ENCODE measurements around the gene GFI1B.
A peak's percentile ranks its signal among the peaks of the same experiment; 100 is the strongest.
"Not testable (repeated sequence)": the region's sequence is repeated elsewhere in the genome, so short reads cannot be mapped to it uniquely, and the experiment has no call there.

The GFI1B gene

DNA sequence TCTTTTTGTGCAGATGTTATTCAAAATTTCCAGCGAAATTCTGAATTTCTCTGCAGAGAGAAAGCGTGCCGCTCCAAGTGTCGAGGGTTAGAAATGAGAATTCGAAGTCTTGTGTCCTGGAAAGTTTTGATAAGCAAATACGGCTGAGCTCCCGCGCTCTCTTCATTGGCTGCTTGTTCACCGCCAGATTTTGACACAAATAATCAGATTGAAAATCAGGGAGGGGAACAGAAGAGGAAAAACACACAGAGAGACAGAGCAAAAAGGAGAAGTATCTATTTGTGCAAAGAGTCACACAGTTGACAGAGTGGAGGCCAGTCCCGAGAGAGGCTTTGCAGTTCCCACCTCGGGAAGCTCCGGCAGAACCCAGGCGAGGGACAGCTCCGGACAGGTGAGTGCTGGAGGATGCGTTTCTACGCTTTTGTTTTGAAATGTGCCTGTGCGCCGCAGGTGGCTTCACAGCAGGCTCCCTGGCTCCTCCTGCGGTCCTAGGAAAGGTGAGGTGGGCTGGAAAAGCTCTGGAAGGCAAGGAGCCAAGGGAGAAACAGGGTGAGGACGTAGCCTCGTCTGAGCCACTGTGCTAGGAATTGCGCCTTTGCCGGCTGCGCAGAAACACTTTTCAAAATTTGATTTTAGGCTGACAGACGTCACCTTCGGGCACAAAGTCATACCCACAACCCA lies at the start of gene GFI1B:
TSS of gene GFI1B (plus strand) at position 244 of the 681 bp plus-strand sequence. CDS start 7,985 bp downstream, outside the sequence.
- DNase-seq: no peak

DNA sequence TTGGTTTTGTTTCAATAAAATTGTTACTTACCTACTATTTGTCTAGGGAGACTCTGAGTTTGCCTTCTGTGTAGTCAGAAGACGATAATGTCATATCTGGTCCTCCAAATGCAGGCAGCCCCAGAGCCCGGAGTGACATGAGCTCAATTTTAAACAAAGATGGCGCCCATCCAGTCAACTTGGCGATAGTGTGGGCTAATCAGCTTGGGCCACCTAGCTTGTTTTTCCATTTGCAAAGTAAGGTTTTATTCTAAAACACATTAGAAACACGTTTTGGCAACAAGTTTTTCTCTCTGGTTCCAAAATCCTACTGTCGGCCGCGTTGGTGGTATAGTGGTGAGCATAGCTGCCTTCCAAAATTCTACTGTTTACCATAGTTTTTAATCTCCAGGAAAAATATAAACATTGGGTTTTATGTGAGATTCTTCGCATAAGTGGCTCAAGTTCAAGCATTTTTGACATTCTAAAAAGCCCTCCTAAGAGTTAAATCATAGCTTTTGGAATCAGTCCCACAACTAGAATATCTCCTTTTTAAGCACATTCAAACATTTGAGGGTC lies 47.2 kb upstream of the GFI1B start:
- DNase-seq: no peak

DNA sequence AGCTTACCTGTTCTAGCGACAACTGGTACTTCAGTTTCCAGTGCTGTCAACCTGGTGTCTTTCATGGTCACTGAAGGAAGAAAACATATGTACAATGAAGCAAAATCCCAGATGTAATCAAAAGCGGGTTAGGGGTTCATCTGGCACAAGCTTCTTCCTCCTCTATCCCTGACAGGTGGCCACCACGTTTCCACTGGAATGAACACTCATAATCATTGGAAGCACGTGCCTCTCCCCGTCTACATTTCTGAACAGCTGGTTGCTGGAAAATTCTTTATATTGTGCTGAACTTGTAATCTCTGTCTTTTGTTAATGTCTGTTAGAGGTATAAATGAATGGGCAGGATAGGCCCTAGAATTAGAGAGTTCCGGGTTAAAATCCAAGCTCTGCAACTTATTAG lies 43.5 kb upstream of the GFI1B start:
- no peak for DNase-seq

DNA sequence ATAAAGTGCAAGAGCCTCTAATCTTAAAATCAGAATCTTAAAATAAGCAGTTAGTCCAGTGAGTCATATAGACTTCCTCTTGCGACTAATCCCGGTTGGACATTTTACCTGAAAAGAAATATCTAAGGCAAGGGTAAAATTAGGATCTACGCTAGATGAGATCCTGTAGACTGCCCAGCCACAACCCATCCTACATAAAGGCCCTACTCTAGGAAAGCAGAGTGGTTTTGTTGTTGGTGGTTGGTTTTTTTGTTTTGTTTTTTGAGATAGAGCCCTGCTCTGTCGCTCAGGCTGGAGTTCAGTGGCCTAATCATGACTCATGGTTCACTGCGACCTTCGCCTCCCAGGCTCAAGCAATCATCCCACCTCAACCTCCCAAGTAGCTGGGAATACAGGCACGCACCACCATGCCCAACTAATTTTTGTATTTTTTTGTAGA lies 41.0 kb upstream of the GFI1B start:
- DNase-seq: no peak

DNA sequence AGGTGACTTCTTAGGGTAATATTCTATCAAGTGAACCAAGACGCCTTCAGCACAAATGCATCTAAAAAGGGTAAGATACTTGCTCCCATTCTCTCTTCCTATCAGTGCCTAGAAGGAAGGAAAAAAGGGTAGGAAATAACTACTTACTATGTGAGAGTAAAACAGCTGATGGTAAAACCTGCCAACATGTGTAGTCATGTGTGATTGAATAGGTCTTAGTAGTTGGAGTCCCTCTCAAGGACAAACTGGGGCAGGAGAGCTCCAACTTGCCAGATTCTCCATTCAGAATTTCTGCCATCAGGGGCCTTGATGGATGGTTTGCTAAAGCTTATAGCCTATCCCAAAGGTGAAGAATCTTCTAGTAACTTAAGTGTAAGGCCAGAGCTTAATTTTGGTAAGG lies 39.3 kb upstream of the GFI1B start:
- DNase-seq: no peak

DNA sequence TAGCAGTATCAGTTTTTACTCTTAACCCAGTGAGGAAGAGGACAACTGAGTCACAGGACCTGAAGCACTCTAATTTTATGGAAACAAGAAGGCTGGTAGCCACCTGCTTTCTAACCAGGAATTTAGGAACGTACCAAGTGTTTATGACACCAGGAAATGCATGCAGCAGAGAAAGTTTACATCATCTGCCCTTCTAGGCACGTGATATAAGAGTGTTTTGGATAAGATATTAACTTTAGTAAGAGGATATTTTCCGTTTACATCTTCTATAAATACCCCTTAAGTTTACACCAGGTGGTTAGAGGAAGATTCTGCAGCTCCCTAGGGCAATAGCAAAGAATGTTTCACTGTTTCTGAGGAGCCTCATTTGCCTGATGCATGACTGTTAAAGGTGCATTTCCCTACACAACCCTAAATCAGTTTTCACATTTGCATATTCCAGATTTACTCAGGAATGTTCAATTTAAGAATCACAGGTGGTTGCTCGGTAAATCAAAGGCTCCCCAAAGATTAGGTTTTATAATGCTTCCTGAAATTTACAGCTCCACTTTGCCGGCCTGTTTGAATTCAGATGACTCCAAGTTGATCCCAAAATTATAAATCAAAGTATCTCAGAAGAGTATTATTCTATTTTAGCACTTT lies 35.8 kb upstream of the GFI1B start:
- no peak for DNase-seq

DNA sequence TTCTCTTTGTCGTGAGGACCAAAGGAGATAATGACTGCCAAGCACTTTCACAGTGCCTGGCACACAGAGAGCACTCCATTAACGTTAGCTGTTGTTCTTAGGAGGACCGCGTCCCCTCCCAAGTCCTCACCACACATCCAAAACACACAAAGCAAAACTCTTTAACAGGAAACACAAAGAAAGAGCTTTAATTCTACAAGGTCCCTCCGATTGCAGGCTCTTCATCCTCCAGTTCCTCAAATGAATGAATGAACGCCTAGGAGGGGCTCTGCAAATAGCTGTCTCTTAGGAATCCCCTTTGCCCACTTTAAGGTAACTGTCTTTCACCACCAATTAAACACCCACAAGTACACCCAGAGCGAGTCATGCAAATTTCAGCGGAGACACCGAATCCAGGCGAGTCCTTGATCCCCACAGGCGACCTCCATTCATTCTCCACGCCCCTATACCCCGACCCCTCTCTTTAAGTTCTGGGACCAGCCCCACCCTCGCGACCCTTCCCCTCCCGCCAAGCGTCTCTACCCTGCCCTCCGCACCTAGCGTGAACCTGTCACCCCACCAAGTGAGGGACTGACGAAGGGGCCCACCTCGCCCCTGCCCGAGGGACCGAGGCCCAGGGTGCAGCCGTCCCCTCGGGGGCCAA lies 34.7 kb upstream of the GFI1B start:
- DNase-seq: no peak

DNA sequence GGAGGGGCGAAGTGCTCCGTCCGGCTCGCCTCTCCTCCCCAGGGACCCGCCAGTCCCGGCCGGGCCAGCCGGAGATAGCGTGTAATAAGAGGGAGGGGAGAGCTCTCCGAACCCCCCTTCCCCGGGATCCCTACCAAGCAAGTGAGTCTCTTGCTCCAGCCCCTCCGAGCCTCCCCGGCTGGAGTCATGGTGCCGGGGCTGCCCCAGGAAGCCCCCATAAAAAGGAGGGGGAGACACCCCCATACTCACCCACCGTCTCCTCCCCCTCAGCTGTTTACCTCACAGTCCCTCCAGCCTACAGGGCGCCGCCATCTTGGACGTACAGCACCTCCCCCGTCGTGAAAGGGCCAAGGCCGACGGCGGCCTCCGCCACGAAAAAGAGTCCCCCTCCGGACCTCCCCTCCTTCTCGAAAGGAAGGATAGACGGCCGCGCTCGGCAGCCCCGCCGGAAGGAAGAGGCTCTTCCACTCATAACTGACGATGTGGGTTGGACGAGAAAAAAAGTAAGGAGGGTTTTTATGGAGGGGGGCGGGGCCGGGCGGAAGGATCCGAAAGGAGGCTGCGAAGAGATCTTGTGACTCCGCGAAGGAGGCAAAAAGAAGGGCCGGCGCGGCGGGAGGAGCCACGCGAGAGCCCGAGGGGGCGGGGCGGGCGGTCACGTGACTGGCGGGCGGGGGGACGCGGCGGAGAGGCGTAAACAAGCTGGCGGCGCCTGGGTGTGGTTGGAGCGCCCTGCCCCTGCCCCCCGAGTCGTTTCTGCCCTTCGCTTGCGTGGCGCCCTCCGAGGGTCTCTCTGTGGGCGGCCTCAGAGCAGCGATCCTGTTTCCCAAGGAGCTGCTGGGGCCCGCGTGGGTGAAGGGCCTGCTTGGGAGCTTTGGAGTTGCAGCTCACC lies 34.0 kb upstream of the GFI1B start, which contains the start of gene TSC1:
TSS of gene TSC1 (minus strand) at position 323 of the 892 bp plus-strand sequence. CDS start 15,744 bp downstream, outside the sequence.
- peak; percentile 91 for DNase-seq

DNA sequence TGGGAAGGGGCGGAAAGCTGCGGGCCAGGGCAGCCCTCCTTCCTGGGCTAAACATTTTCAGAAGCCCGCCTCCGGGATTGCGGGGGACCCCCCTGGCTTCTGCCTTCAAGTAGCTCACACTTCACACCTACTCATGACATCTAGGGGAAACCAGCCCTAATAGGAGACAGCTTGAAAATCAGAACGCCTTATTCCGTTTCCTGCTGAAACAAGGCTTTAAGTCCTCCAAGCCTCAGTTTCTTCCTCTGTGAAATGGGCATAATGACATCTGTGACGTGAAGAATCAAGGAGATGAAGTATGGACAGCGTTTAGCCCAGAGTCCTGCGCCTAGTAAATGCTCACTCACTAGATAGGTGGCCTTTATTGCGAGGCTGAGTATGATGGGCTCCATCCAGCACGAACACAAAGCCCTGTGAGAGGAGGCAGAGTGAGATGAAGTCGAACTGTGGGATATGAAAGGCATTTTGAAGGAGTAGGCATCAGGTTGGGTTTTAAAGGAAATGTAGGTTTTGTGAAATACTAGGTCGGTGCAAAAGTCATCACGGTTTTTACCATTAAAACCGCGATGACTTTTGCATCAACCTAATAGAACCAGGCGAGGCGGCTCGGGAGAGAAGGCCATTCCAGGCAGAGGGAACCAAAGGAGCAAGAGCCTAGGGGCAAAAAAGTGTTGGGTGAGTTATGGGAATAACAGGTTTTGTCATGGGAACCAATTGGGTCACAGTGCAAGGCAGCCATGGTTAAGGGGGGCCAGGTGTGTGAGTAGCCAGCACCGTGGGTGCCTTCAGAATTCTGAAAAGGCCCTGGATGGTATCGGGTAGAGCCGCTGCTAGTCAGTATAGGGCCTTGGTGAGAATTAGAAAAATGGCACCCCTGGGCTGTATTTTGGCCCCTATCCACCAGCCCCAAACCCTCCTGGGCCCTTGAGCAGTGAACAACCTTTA lies 33.0 kb upstream of the GFI1B start:
- DNase-seq: no peak

DNA sequence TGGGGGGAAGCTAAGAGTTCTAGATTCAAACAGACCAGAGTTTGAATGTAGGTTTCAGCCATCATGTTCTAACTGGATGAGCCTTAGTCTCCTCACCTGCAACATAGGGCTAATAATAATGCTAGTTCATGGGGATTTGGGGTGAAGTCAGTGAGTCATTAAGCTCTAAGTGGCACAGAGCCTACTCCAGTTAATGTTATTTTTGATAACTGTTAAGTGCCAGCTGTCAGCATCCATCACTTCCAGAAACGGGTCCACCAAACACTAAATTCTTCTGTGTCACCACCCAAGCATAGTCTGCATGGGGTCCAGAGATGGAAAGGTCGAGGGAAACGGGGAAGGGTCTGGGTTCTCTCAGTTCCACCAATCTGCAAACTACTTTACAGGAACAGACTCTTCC lies 32.3 kb upstream of the GFI1B start:
- DNase-seq: no peak

DNA sequence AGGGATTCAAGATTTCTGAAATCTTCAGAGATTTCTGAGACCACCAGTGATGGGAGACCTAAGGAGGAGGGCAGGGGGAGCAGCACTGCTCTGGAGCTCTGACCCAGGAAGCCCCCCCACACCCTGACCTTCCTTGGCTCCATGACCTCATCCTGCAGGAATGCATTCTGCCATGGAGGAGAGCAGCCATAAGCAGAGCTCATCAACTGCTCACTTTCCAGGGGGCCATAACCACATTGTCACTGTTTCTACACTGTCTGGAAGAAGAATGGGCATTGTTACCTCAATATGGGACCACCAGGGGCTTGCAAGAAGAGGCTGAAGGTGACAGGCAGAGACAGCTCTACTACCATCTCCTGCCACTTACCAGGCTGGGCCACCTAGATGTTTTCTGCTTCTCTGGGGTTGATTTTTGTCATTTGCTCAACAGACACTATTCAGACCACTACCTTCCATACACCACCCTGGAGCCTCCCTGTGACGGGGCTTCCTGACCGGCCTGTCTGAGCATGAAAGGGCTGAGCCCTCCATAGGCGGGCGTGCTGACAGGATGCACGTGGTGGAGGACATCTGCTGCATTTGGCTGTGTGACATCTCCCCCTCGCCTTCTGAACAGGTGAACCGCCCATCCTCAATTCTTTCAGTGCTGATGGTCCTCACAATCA lies 31.7 kb upstream of the GFI1B start:
- DNase-seq: no peak

DNA sequence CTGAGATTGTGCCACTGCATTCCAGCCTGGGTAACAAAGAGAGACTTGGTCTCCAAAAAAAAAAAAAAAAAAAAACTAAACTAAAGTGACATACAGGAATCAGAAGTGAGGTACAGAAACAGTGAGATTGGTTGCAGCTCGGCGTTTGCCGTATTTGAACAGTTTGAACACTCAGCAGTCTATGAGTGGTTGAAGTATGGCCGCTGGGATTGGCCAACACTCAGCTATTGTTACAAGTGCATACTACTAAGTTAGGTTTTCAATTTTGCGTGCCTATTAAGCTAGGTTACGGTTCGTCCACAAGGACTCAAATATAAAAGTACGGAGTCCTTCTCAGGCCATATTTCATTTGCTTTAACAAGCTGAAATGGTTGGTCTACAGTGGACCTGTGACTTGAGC lies 30.7 kb upstream of the GFI1B start:
- DNase-seq: no peak

DNA sequence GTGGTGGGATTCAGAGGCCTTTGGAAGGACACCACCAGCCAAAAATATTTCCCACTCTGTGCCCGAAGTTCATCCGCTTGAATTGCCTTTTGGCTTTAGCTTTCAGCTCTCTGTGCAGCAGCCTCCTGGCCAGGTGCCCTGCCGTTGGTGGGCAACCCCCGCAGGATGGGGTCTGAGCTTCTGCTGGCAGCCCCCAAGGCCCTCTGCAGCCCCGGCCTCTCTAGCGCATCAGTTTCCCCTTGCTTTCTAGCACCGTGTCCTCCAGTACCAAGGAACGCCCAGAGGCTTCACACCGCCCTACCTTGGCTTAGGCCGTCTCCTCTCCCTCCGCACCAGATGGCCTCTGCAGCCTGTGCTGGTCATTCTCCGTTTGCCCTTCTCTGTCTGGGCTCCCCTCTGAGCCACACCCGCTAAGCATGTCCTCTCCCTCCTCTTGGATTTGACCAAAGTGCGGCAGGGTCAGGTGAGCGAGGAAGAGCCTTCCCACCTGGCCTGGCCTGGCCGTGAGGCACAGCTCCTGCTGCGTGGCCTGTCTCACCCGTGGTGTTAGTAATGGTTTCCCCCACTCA lies 29.9 kb upstream of the GFI1B start:
- DNase-seq: no peak

DNA sequence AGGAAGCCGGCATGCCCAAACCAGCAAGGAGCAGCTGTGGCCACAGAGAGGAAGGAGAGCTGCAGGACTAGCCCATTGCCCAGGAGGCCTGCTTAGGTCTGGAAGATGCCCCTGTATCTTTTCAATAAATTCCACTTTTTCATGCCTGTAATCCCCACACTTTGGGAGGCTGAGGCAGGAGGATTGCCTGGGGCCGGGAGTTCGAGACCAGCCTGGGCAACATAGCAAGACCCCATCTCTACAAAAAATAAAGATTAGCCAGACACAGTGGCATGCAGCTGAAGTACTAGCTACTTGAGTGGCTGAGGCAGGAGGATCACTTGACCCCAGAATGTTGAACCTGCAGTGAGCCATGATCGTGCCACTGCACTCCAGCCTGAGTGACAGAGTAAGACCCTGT lies 28.8 kb upstream of the GFI1B start:
- DNase-seq: no peak

DNA sequence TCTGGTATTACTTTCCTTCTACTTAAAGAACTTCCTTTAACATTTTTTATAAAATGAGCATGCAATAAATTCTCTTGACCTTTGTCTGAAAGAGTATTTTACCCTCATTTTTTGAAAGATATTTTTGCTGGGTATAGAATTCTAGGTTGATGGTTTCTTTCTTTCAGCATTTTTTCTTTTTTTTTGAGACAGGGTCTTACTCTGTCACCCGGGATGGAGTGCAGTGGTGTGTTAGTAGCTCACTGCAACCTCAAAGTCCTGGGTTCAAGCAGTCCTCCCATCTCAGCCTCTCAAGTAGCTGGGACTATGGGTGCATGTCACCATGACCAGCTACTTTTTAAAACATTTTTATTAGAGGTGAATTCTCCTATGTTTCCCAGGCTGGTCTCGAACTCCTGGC lies 23.4 kb upstream of the GFI1B start:
- DNase-seq: no peak

DNA sequence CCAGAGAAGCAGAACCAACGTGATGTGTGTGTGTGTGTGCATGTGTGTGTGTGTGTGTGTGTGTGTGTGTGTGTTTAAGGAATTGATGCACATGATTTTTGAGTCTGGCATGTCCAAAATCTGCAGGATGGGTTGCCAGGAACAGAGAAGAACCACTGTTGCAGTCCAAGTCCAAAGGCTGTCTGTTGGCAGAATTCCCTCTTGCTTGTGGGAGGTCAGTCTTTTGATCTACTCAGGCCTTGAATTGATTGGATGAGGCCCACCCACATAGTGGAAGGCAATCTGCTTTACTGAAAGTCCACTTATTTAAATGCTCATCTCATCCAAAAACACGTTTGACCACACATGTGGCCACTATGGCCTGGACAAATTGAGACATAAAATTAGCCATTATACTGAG lies 22.7 kb upstream of the GFI1B start:
- DNase-seq: no peak

DNA sequence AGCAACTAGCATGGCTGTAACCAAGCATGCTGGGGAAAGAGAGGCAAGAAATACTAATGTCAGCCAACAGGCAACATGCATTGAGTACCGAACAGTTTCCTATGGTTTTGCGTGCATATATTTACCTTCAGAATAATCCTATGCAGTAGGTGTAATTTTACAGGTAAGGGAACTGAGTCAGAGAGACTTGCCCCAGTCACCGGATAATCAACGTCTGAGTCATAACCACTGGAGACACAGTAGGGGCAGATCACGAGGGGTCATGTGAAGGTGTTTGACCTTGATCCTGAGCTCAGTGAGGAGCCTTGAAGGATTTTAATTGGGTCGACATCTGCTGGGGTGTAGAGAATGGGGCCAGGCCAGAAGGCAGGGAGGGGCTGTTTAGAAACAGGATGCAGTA lies 20.7 kb upstream of the GFI1B start:
- no peak for DNase-seq

DNA sequence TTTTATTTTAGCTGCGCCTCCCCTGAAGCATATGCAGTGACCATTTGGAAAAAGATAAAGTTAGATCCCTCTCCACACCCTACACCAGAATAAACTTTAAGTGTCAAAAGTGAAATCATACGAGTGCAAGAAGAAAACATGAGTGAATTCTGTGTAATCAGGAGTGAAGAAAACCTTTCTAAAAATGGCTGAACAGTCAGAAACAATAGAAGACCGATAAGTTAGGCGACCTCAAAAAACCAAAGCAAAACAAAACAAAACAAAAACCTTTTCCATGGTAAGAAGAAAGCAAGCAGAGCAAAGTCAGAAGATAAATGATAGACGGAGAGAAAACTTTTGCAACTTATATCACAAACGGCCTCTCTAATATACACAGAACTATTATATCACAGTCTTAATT lies 17.5 kb upstream of the GFI1B start:
- no peak for DNase-seq

DNA sequence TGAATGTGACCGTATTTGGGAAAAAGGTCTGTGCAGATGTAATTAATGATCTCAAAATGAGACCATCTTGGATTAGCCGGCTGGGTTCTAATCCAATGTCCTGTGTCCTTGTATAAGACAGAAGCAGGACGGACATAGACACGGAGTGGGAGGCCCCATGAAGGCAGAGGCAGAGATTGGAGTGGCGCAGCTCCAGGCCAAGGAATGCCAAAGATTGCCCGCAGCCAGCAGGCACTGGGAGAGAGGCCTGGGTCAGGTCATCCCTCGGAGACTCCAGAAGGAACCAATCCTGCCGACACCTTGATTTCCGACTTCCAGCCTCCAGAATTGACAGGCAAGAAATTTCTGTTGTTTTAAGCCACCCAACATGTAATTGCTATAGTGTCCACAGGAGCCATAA lies 13.0 kb upstream of the GFI1B start:
- DNase-seq: no peak

DNA sequence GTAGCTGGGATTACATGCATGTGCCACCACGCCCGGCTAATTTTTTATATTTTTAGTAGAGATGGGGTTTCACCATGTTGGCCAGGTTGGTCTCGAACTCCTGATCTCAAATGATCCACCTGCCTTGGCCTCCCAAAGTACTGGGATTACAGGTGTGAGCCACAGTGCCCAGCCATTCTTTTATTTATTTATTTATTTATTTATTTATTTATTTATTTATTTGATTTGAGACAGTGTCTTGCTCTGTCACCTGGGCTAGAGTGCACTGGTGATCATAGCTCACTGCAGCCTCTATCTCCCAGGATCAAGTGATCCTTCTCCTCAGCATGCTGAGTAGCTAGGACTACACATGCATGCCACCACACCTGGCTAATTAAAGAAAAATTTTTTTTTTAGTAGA lies 10.6 kb upstream of the GFI1B start:
- not testable (repeated sequence) for DNase-seq

DNA sequence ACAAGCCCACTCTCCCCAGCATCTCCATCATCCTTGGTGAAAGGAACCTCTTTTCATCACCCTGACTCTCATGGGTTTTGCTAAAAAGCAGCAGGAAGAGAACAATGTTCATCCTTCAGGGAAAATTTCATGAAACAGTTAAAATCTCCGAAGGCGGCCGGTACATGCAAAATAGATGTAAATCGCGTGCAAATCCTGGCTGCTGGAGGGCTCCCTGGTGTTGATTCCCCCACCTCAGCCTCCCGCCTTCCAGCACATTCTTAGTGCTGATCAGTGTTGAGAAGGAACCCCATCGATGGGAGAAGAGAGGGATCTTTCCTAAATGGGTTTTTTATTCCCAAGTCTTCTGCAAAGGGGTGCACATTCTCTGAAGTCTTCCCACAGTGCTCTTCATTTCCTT lies 8.7 kb upstream of the GFI1B start:
- DNase-seq: no peak

All from NCI-H1930 (cell line).